Activated naive CD8-positive, alpha-beta T cell (primary cell): ENCODE measurements around the gene LYRM1.

Experiments
- H3K27ac Mint-ChIP-seq: one replicate; pipeline ENCODE4 v1.8.0; 2021; ENCODE audit warnings: mixed read lengths
- H3K27me3 Mint-ChIP-seq: one replicate; pipeline ENCODE4 v1.8.0; 2021; ENCODE audit warnings: mixed read lengths
- H3K36me3 Mint-ChIP-seq: one replicate; pipeline ENCODE4 v1.8.0; 2021; ENCODE audit warnings: mixed read lengths
- H3K4me1 Mint-ChIP-seq: one replicate; pipeline ENCODE4 v1.8.0; 2021; ENCODE audit warnings: low read depth, mixed read lengths
- H3K4me3 Mint-ChIP-seq: one replicate; pipeline ENCODE4 v1.8.0; 2021; ENCODE audit warnings: mild to moderate bottlenecking, mixed read lengths
- H3K9me3 Mint-ChIP-seq: one replicate; pipeline ENCODE4 v1.8.0; 2021; ENCODE audit warnings: low read depth, mixed read lengths

LYRM1 gene

DNA sequence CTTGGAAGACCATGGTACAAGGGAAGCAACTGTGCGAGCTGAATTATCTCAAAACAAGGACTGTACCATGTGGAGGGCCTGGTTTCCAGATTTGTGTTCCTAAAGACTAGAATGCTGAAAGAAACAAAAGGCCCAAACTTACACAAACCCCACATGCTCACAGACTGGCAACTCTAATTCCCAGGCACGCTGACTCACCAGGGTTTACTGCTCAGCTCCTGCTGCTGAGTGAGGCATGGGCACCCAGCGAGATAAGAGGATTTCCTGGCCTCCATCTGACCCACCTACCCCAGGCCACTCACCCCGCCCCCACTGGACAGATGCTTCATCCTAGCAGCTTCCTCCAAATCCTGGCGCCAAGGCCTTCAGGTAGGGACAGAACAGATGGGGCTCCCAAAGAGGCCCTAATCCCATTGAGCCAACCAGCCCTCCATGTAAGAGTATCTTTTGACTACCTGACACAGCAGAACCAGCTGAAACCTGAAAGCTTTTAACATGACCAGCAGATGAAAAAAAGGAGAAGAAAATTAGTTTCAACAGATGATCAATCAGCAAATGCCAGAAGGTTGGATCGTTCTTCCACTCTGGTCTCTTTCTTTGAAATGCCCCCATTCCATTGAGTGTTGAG, 34.3 kb upstream of the LYRM1 start:
- Mint-ChIP-seq H3K4me3 (no peak overlapping the region), H3K4me1 (peaks cover 3% of the 10 kb centered on the region), H3K27me3 (no peaks in the 10 kb centered on the region), H3K27ac (no peak overlapping the region), H3K9me3 (no peaks in the 10 kb centered on the region), H3K36me3 (peaks cover 3% of the 10 kb centered on the region)

DNA sequence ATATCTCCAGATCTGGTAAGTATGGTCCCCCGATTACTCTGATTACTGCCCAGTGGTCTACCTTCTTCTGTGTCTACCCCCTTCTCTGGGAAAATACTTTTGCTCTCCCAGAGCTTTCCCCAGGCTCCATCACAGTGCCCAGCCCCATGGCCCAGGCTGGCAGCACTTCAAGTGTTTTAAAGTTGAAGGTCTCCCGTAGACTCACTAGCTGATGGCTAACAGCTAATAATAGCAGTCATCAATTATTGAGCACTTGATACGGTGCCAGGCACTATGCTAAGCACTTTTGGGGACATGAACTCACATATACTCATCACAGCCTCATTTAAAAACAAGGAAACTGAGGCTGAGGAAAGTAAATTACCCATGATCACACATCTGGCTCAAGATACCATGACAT, 33.8 kb upstream of the LYRM1 start:
- no peak overlapping the region for H3K27ac Mint-ChIP-seq
- no peaks in the 10 kb centered on the region for H3K9me3 Mint-ChIP-seq
- H3K27me3 Mint-ChIP-seq, result no peaks in the 10 kb centered on the region
- H3K36me3 Mint-ChIP-seq, result peaks cover 3% of the 10 kb centered on the region
- peaks cover 3% of the 10 kb centered on the region for H3K4me1 Mint-ChIP-seq
- H3K4me3 Mint-ChIP-seq, result no peak overlapping the region

DNA sequence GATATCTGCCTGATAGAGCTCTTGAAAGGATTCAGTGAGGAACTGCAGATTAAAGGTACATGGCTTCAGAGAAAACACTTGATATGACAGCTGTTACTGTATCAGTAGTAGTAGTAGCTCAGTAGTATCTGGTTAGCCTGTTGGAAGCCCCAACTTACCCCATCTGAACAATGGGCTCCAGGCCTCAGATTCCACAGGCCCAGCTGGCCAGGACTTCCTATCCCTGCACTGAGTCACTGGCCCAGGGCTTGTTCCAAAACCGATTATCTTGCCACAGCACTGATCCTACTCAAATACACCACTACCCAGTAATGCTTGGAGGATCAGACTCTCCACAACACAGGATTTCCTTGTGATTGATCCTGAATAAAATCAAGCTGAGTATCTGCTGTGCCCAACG, 33.0 kb upstream of the LYRM1 start:
- no peak overlapping the region for H3K4me3 Mint-ChIP-seq
- peaks cover 9% of the 10 kb centered on the region for H3K4me1 Mint-ChIP-seq
- H3K9me3 Mint-ChIP-seq, result no peaks in the 10 kb centered on the region
- no peaks in the 10 kb centered on the region for H3K27me3 Mint-ChIP-seq
- H3K27ac Mint-ChIP-seq, result no peak overlapping the region
- H3K36me3 Mint-ChIP-seq, result peaks cover 3% of the 10 kb centered on the region

DNA sequence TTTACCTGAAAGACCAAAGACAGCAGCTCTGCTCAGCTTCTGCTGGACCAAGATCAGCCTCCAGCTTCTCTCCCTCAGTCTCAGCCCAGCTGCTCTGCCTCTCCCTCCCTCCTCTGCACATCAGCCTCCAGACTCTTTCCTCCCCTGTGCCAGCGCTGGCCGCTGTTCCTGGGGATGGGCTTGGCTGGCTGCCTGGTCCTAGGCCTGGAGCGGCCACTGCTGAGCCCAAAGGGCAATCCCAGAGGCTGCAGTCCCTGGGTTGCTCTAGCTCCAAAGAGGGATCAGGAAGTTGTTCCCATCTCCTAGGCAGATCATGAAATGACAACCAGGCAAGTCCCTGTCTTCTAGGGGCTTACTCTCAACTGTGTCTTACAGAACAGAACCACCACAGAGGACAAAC, 31.7 kb upstream of the LYRM1 start:
- Mint-ChIP-seq H3K9me3 (no peaks in the 10 kb centered on the region), H3K4me1 (peaks cover 19% of the 10 kb centered on the region), H3K4me3 (no peak overlapping the region), H3K36me3 (peaks cover 3% of the 10 kb centered on the region), H3K27ac (no peak overlapping the region), H3K27me3 (no peaks in the 10 kb centered on the region)

DNA sequence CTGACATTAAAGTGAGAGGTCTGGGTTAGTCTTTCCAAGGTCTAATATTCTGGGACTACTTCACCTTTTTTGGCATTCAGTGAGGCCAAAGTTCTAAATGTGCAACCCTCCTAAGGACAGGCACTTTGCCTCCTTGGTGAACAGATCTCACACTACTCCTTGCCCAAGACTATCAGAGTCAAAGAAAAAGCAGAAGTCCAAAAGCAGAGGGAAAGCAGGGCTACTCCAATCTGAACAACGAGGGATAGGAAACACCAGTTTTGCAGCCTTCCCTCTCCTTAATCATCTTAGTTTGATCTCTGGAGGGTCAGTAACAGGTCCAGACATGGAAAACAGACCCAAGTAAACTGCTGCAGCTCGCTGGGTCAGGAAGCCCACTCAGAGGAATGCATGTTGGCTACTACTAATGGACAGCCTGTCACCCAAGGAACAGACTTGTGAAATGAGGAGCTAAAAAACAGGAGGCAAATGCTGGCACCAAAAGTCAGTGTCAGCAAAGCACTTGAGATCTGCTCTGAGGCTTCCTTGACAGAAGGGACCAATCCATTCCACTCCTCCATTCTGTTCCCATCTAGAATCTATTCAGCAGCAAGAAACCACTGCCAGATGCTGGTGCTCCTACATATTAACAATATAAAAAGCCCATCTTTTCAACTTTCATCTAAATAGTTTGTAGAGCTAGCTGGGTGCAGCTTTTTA, 30.3 kb upstream of the LYRM1 start:
- H3K4me1 Mint-ChIP-seq, result peaks cover 30% of the 10 kb centered on the region
- H3K4me3 Mint-ChIP-seq, result no peak overlapping the region
- peaks cover 3% of the 10 kb centered on the region for H3K36me3 Mint-ChIP-seq
- H3K9me3 Mint-ChIP-seq, result no peaks in the 10 kb centered on the region
- no peak overlapping the region for H3K27ac Mint-ChIP-seq
- H3K27me3 Mint-ChIP-seq, result no peaks in the 10 kb centered on the region

DNA sequence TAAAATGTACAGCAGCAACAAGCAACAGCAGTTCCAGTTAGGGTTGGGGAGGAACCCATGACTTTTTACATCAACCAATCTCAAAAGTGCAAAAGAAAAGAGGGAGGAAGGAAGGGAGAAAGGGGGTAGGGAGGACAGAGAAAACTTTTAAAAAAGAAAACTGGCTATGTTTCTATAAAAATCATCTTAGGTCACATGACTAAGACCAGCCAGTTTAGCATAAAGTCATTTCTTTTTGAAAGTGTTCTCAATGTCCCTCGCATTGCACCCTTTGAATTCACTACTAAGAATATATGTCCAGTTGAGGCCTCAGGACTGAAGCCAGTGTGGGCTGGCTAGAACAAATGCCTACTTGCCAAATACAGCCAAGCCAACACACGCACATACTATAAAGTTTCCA, 29.3 kb upstream of the LYRM1 start:
- no peak overlapping the region for H3K27ac Mint-ChIP-seq
- peaks cover 3% of the 10 kb centered on the region for H3K36me3 Mint-ChIP-seq
- peaks cover 35% of the 10 kb centered on the region for H3K4me1 Mint-ChIP-seq
- no peaks in the 10 kb centered on the region for H3K27me3 Mint-ChIP-seq
- H3K9me3 Mint-ChIP-seq, result no peaks in the 10 kb centered on the region
- H3K4me3 Mint-ChIP-seq, result no peak overlapping the region

DNA sequence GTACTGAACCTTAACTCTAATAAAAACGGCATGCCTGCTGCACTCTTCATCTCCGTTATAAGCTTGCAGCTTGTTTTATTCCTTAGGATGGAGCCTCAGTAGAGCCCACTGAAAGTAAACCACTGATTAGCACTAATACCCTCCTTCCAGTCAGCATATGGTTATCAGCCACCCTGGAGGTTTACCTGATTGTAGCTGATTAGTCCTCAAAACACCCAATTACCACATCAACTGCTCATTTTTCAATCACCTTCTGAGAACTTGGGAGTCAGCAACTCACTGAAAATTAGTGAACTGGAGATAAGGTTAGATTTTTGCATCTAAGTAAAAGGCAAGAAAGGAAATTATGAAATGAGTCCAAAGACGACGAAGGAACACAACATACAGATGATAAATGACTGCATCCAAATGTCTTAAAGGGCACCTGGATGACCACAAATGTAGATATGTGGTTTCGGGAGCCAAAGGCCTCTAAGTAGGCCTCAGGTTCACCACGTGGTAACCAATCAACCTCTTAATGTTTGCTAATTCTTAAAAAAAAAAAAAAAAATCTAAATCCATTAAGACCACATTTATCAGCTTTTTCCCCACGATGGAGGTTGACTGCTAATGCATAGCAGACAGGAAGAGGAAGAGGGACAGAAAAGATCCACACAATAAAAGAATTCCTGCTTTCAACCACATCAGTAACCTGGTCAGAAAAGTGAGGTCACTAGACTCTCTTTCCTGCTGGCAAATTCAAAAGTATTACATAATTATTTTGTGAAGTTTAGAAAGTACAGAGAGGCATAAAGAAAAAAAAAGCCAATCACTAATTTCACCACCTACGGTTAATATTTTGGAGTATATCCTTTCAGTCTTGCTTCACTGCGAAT, 28.4 kb upstream of the LYRM1 start:
- H3K27ac Mint-ChIP-seq, result no peak overlapping the region
- no peaks in the 10 kb centered on the region for H3K9me3 Mint-ChIP-seq
- H3K4me3 Mint-ChIP-seq, result no peak overlapping the region
- peaks cover 5% of the 10 kb centered on the region for H3K36me3 Mint-ChIP-seq
- peaks cover 36% of the 10 kb centered on the region for H3K4me1 Mint-ChIP-seq
- H3K27me3 Mint-ChIP-seq, result no peaks in the 10 kb centered on the region

DNA sequence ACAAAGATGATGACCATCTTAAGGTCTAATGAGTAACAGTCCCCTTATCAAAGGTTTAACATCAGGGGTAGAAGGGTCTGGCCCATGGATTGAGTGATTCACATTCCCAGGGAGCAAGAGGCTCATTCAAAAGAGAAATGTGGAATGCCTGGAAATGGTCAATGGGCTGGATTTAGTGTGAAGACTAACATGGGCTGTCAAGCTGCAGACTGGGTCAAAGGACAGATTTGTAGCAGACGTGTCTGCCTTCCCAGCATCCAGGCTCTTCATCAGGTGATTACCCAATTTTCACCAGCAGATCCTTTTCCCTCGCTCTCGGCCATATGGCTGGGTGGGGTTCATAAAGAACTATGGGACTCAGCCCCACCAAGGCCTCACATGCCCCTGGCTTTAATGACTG, 27.2 kb upstream of the LYRM1 start:
- Mint-ChIP-seq H3K4me3 (no peak overlapping the region), H3K27ac (peak overlapping the region; percentile 46), H3K9me3 (no peaks in the 10 kb centered on the region), H3K27me3 (no peaks in the 10 kb centered on the region), H3K4me1 (peaks cover 40% of the 10 kb centered on the region), H3K36me3 (peaks cover 5% of the 10 kb centered on the region)

DNA sequence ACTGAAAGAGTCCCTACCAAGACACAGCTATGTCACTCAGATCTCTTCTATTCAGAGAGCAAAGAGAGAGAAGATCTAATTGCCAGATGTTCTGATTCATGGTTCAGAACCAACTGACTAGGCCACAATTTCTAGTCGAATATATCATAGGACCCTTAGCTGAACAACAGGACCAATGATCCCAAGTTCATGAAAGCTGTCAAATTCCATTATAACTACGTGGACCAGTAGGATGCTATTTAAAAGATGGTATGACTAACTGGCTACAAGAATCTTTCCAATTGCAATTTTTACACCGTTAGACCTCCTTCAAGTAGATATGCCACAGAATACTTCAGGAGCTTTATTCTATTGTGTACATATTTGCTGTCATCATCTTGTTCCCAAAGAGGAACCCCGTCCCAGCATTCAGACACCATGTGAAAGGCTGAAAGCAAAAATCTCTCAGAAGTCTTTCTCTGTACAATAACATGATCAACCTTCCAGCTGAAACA, 26.4 kb upstream of the LYRM1 start:
- no peaks in the 10 kb centered on the region for H3K27me3 Mint-ChIP-seq
- H3K9me3 Mint-ChIP-seq, result no peaks in the 10 kb centered on the region
- peak overlapping the region; percentile 55 for H3K27ac Mint-ChIP-seq
- peaks cover 5% of the 10 kb centered on the region for H3K36me3 Mint-ChIP-seq
- peak overlapping the region; percentile 51 for H3K4me3 Mint-ChIP-seq
- H3K4me1 Mint-ChIP-seq, result peaks cover 45% of the 10 kb centered on the region

DNA sequence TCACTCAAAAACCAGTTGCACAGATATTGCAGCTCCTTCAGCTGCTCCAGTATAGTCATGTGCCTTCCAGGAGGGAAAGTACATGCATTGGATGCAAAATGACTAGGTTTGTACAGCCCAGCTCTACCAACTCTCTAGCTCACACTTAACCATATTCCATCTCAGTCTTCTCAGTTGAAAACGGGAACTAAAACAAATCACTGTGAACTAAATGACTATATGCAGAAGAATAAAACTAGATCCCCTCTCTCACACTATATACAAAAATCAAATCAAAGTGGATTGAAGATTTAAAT, 25.3 kb upstream of the LYRM1 start:
- Mint-ChIP-seq H3K4me3 (peak overlapping the region; percentile 27), H3K9me3 (no peaks in the 10 kb centered on the region), H3K36me3 (peaks cover 5% of the 10 kb centered on the region), H3K4me1 (peaks cover 52% of the 10 kb centered on the region), H3K27ac (peak overlapping the region; percentile 11), H3K27me3 (no peaks in the 10 kb centered on the region)

DNA sequence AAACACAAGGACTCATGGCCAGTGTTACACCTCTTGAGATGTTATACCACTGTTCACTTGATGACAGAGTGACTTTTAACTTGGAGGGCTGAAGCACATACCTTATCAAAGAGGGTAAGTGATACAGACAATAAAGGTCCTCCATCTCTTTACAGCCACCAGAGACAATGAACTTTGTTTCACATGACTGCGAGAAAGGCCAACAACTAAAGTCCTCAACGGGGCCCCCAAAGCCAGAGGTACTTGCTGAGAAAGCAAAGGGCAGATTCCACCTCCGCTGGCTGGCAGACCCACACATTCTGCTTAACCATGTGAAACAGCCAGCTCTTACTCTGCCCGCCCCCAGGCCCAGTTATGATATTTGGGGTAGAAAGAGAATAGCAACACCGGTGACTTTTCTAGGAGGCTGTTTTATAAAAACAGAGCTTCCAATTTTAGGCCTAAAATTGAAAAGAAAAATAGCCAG, 21.9 kb upstream of the LYRM1 start:
- Mint-ChIP-seq H3K9me3 (no peaks in the 10 kb centered on the region), H3K36me3 (peaks cover 5% of the 10 kb centered on the region), H3K27ac (peak overlapping the region; percentile 6), H3K4me3 (no peak overlapping the region), H3K27me3 (no peaks in the 10 kb centered on the region), H3K4me1 (peaks cover 43% of the 10 kb centered on the region)

DNA sequence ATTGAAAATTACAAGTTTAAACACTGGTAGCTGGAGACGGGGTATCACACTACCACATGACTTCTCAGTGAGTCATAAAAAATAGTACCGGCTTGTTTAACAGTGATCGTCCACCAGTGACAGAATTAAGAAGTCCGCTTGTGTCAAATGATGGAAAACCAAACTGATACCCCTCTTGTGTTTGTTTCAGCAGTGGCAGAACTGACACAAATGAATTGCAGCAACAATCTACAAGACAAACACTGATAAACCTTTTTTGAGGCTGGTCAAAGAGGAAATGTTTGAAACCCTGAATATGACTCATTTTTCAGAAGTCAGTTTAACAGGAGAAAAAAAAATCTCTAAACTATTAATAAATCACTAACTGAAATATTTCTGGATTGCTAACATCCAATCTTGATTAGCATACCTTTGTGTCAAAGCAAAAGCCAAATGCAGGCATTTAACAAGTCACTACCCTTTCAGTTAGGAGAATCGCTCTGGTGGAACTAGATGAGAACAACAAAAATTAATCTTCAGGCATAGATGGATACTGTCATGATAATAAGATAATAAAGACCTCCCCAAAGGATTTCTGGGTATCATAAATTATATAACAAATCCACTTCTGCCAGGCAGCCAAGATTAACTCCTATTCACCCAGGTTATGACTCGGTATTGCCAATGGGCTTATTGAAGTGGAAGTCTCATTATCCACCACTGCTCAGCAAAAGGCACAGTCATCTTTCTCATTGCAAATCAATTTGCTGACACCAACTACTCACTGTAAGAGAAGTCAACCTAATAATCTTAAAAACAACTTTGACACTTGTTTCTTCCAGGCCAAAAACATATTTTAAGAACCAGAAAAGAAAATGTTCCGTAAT, 21.2 kb upstream of the LYRM1 start:
- Mint-ChIP-seq H3K36me3 (peaks cover 9% of the 10 kb centered on the region), H3K27ac (peak overlapping the region; percentile 16), H3K4me1 (peaks cover 42% of the 10 kb centered on the region), H3K4me3 (no peak overlapping the region), H3K9me3 (no peaks in the 10 kb centered on the region), H3K27me3 (no peaks in the 10 kb centered on the region)

DNA sequence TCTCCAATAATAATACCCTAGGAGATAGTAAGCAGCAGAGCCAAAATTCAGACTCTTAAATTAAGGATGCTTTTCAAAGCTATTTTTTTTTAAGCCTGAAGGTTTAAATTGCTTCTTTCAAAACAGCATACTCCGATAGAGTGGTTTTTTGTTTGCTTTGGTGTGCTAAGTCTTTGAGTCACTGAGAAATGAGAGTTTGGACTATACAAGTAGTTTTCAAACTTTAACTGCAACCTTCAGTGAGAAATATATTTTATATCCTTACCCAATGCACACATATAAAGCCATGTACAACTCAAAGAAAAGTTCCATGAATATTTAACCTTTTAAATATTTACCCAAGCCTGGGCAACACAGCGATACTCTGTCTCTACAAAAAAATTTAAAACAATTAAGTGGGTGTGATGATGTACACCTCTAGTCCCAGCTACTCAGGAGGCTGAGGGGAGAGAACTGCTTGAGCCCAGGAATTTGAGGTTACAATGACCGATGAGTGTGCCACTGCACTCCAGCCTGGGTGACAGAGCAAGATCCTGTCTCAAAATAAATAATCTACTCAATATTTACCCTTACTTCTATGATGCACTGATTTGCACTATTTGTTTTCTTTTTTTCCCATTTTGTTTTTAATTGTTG, 19.6 kb upstream of the LYRM1 start:
- Mint-ChIP-seq H3K9me3 (no peaks in the 10 kb centered on the region), H3K36me3 (peaks cover 13% of the 10 kb centered on the region), H3K4me3 (no peak overlapping the region), H3K27ac (no peak overlapping the region), H3K27me3 (no peaks in the 10 kb centered on the region), H3K4me1 (peaks cover 33% of the 10 kb centered on the region)

DNA sequence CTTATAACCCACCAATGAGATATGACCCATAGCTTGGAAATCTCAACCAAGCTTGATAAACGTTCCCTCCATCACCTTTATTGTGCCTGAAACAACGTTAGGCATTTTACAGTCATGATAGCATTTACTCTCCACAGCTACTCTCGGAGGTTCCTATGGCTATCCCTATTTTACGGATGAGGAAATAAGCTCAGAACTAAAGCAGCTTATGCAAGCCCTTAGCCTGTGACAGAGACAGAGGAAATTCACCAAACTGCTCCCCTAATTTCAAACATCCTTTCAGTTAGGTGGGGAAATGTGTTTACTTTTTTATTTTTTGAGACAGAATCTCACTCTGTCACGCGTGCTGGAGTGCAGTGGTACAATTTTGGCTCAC, 19.1 kb upstream of the LYRM1 start:
- peaks cover 35% of the 10 kb centered on the region for H3K4me1 Mint-ChIP-seq
- no peak overlapping the region for H3K4me3 Mint-ChIP-seq
- H3K27me3 Mint-ChIP-seq, result no peaks in the 10 kb centered on the region
- peaks cover 16% of the 10 kb centered on the region for H3K36me3 Mint-ChIP-seq
- no peaks in the 10 kb centered on the region for H3K9me3 Mint-ChIP-seq
- no peak overlapping the region for H3K27ac Mint-ChIP-seq
